Spleen (tissue), 7 donors: ENCODE results near the gene MRAP.

Experiments
- CTCF ChIP-seq, 11 experiments: fragments of 200-600 bp in 7 of 11; fragments of 450-650 bp in 4 of 11; sonication (generic) in 4 of 11; IDR thresholded peaks in 8 of 11; conservative IDR thresholded peaks in 3 of 11; 1 replicate in 7 of 11; 2 replicates in 4 of 11; pipeline versions ENCODE4 v1.4.0 to v1.8.0; 2016 to 2021; ENCODE audit warnings: antibody characterized with exemption in 11 of 11, inconsistent platforms in 4 of 11, mild to moderate bottlenecking in 1 of 11
- POLR2A ChIP-seq, 3 donors: fragments of 450-650 bp; IDR thresholded peaks; one replicate each; pipeline ENCODE4 v1.5.1; 2017; ENCODE audit warnings: antibody characterized with exemption in 3 of 3, mild to moderate bottlenecking in 1 of 3
- donor health status: DM: no; HTN: no; CAD: no; lungs with moderate emphysema.
- donor health status: DM: no; HTN: no; CAD: no.
- donor health status: DM: no; HTN: no; CAD: no.

DNA sequence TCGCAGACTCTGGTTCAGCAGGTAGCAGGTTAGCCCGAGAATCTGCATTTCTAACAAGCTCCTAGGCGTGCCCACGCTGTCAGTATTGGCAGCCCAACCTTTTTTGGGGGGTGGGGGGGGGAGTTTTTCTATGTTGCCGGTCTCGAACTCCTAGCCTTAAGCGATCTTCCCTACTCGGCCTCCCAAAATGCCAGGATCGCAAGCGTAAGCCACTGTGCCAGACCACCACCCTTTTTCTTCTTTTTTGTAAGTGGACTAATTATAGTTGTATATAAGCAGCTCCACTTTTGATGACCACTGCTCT, 19.3 kb upstream of the MRAP start:
- TF ChIP-seq POLR2A (IDR thresholded peaks at IDR 0.05): no peak
- TF ChIP-seq CTCF (IDR thresholded peaks at IDR 0.05 in 8 of 11, conservative IDR thresholded peaks at IDR 0.05 in 3 of 11): no peak
